Stimulated activated CD4-positive, alpha-beta T cell treated with anti-CD3 and anti-CD28 coated beads, TNF-alpha, amount 100 ng/mL, for 48 hours (primary cell): ENCODE data around the gene KAT2B.
"Not testable (repeated sequence)": the region's sequence is repeated elsewhere in the genome, so short reads cannot be mapped to it uniquely, and the experiment has no call there.

ENCODE experiments used
- DNase-seq, 3 donors: peaks; one replicate each; pipeline ENCODE4 v3.0.0-alpha.2; 2020; ENCODE audit warnings: low read depth in 3 of 3

Gene KAT2B

DNA sequence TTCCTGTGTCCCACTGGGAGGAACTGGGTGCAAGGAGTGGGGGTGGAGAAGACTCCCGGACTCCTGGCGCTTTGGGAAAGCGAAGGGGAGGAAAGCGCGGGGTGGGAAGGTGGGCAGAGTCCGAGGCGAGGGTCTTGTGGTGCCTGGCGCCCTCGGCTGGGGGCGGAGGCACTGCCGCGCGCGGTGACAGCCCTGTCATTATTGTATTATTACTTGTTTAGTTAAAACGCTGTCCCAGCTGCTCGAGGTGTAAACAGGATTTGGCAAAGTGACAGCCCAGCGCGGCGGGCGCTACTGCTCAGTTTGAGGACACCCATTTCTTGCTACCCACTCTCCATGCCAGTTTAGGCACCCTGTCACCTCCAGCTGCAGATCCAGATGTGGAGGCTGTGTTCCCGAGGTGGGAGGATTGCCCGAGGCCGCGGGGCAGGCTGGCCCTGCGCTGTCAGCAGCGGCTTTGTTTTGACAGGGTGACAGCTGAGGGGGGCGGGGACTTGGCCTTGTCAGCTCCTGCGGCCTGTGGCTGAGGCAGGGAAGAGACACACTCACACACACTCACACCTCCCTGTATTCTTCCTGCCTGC, 1.0 kb downstream of the KAT2B start:
- peak; percentile 61 to 79 (median 64) for DNase-seq

DNA sequence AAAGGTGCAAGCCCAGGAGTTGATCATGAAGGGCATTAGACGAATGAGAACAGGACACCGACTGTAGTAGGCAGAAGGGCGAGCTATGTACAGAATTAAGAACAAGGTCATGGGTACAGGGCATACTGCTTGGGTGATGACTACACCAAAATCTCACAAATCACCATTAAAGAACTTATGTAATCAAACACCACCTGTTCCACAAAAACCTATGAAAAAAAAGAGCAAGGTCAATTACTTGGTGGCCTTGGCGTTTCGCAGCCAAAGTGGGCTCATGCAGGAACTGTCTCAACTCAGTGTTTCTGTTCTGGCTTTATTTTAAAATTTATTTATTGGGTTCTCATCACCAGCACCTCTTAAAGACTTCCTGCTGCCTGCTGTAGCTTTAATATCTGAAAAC, 2.1 kb downstream of the KAT2B start:
- DNase-seq: no peak

- peak in 1 of 3 donors; percentile 26 for DNase-seq
These were observed 3.1 kb downstream of the KAT2B start for GRCh38 chr3:20043396-20043795.

GRCh38 chr3:20043825-20044224, 3.6 kb downstream of the KAT2B start:
- no peak for DNase-seq

DNA sequence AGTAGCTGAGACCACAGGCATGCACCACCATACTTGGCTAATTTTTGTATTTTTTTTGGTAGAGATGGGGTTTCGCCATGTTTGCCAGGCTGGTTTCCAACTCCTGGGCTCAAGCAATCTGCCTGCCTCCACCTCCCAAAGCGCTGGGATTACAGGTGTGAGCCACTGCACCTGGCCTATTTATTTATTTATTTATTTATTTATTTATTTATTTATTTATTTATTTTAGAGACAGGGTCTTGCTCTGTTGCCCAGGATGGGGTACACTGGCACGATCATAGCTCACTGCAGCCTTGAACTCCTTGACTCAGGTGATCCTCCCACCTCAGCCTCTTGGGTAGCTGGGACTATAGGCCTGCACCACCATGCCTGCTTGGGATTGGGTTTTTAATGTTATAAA, 4.9 kb downstream of the KAT2B start:
- not testable (repeated sequence) for DNase-seq

DNA sequence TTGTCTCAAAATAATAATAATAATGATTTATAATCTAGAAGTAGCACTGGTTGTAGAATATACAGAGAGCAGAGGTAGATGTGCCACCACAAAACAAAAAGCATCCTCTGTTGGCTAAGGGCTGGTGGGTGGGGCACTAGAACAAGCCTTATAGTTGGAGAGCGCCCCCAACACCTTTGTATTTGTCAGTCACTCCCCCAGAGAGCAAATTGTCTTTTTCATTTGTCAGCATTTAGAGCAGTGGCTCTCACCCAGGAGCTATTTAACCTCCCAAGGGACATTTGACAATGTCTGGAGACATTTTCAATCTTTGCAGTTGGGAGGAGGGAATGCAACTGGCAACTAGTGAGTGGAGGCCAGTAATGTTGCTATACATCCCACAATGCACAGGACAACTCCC, 6.3 kb downstream of the KAT2B start:
- no peak for DNase-seq

- DNase-seq: no peak
These were observed 7.1 kb downstream of the KAT2B start for GRCh38 chr3:20047341-20047779.

DNA sequence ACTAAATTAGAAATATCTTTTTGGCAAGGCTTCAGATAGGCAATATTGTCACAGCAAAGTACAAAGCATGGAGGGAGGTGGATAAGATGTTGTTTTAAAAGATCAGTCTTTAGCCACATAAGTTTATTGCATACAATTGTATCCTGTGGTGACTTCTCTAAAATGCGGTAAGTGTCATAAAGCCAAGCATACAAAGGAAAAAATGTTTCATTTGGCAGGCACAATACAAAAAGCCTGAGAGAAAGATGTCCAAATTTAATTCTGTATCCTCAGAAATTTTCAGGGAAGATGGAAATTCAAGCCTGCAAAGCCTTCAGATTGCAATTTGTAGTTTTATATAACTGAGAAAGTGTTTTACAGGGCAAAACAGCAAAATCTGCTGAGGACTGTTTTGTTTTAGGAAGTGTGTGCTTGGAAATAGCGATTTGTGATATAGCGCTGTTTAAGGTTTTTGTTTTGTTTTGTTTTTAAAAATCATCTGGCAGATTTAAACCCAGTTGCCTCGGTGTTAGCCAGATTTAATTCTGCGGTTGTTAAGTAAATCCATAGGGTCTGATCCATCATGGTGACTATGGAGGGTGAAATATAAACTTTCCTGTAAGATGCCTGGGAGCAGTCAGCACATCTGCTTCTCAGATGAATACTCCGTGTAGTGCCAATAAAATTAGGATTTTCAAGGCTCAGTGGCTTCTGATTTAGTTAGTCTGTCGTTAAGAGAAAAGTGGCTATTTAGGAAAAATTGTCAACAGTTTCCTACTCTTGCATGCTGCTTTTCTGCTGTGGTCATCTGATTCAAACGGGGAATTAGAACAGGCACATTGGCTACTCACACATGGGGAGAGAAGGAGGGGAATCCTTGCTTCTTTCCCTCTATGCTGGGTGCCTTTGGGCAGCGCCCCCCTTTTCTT, 8.0 kb downstream of the KAT2B start:
- DNase-seq: no peak

DNA sequence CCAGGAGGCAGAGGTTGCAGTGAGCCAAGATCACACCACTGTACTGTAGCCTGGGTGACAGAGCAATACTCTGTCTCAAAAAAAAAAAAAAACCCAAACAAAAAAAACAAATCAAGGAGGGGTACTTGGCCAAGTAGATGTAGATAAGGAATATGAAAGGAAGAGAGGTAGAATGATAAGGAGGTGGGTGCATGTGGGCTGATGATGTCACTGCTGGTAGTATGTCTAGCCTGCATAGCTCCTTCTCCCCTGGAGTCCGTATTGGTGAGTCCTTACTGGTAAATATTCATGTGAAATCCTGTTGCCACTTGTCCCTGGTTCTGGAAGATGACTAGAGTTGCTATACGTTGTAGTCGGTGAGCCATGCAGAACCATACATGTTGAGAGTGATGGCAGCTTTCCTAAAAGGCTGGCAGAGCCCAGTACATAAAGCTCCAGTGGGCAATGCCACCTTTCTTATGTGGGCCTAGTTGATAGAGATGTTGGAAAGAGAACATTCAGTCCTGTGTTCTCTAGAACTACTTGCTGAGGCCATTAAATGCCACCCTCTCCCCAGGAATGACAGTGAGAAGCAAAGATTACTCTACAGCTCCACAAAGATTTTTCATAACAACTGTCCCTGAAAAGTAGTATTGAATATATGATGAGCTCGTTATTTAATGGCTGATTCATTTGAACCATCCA, 11.0 kb downstream of the KAT2B start:
- no peak for DNase-seq

- no peak for DNase-seq
These were observed 12.6 kb downstream of the KAT2B start for GRCh38 chr3:20052851-20053250.

DNA sequence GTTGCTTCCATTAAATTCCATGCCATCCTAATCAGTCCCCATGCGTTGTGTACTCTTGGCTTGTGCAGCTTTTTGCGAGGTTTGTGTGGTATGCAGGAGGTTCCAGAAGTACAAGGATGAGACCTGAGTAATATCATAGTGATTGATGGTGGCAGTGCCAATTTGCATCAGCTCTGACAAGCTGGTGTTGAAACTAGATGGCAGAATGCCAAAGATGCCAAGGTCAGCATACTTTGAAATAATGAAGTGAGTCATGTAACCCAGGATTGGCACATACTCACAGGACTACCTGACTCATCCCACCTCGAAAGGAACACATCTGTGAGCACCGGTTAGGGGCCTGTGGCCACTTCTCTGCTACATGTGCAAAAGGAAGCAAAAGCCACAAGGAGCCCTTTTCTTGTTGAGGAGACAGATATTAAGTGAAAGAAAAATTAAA, 14.3 kb downstream of the KAT2B start:
- peak; percentile 47 to 74 (median 58) for DNase-seq

DNA sequence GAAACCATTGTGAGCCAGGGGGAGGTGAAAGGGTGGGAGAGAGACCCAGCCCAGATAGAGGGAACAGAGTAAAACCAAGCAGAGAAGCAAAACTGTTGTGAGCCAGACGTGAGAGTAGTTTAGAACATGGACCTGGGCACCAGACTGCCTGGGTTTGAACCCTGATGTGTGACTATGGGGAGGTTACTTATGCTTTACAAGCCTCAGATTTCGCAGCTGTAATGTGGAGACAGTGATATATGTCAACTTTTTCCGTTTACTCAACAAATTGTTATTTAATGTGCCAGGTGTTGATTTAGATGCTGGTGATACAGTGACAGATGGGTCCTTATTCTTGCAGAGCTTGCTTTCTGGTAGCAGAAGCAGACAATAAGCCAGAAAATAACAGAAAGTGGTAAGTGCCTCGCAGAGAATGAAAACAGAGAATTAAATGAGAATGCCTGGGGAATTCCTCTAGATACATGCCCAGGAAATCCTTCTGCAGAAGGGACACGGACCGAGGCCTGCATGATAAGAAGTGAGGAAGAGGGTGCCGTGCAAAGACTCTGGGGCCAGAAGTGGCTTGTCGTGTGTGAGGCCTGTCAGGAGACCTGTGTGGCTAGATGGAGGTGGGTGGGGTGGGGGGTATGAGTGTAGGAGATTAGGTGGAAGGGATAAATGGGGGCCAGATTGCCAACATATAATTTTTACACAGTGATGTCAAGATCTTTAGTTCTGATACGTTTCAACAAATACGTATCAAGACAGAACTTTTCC, 15.0 kb downstream of the KAT2B start:
- DNase-seq: peak in 1 of 3 donors; percentile 5

GRCh38 chr3:20055842-20056241, 15.6 kb downstream of the KAT2B start:
- no peak for DNase-seq

DNA sequence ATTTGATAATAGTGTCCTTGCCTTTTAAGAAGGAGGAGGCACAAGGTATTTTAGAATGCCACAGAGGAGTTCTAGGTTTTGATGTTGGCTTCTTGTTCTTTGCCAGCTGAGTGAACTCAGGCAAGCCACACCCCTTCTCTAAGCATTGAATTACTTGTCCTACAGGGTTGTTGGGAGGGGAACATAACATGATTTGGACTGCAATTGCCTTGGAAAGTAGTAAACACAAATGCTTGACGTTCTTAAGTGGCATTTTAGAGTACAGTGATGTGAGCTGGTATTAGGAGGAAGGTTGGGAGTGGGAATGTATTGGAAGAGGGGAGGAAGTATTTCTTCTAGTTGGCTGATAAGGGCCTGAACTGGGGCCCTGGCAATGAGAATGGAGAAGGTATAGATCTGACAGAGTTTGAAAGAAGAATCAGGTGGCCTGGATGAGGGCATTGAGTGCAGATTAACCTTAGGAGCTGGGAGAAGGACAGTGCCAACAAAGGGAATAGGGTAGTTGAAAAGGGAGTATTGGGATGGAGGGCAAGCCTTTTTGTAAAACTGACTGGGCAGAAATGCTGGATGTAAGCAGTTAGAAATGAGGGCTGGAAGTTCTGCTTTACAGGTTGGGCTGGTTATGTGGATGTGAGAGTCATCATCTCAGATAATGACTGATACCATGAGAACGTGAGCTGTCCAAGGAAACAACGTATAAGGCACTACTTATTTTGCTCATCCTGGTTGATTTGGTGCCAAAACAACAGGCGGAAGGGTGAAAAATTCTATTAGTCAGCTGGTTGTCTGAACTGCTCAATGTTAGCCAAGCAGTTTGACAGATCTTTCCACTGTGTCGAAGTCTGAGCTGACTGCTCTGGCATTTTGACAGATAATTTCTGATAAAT, 16.7 kb downstream of the KAT2B start:
- peak in 2 of 3 donors; percentile 15 to 29 for DNase-seq

DNA sequence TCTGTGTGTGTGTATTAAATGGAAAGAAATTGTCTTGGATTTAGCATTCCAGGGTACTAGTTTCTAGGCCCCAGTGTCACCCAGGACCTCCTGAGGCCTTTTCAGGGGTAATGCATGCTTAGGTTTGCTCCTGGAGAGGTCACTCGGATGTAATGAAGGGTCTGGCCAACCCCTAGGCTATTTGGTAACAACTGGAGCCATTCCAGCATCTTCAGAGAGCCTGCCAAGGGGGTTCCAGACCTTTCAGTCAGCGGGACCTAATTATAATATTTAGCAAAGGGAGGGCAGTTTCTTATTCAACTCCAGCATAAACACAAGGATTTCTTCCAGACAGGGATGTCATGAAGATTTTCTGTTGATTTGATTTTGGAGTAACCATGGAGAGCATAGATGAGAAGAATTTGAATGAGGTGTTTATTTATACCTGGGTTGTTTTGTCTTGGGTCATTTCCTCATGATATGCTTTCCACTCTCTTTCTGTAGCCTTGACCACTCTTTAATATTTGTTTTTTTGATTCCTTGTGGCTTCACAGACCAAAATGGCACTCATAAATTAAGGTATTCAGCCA, 17.4 kb downstream of the KAT2B start:
- DNase-seq: no peak

DNA sequence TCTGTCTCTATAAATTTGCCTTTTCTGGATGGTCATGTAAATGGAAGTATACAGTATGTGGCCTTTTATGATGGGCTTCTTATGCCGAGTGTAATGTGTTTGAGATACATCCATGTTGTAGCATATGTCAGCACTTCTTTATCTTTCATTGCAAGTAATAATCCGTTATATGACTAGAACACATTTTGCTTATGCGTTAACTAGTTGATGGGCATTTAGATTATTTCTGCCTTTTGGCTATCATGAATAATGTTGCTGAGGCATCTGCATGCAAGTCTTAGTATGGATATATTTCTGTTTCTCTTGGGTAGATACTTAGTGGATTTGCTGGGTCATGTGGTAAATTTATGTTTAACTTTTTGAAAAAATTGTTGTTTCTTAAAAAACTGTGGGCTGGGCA, 19.7 kb downstream of the KAT2B start:
- no peak for DNase-seq

DNA sequence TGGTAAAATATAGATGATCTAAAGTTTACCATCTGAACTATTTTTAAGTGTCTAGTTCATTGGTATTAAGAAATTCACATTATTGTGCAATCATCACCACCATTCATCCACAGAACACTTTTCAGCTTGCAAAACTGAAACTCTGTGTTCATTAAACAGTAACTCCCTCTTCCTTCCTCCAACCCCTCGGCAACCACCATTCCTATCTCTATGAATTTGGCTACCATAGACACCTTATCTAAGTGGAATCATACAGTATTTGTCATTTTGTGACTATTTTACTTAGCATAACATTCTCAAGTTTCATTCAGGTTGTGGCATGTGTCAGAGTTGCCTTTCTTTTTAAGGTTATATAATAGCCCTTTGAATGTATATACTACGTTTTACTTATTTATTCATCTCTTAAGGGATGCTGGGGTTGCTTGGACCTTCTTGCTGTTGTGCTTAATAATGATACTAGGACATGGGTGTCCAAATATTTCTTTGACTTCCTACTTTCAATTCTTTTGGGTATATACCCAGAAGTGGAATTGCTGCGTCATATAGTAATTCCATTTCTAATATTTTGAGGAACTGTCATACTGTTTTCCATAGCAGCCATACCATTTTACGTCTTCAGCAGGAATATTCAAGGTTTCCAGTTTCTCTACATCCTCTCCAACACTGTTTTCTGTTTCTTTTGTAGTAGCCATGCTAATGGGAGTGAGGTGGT, 20.9 kb downstream of the KAT2B start:
- peak in 1 of 3 donors; percentile 11 for DNase-seq

GRCh38 chr3:20062996-20063395, 22.8 kb downstream of the KAT2B start:
- DNase-seq: no peak

- no peak for DNase-seq
These were observed 24.1 kb downstream of the KAT2B start for GRCh38 chr3:20064387-20064786.
